Measurements from ENCODE around the gene CCDC187. TPM values are rescaled to one million over a fixed set of nuclear protein-coding genes. Genes with fewer than 3 reads are reported as not detected.

The CCDC187 gene
- total RNA-seq, 1 donor: under 0.01 TPM

DNA sequence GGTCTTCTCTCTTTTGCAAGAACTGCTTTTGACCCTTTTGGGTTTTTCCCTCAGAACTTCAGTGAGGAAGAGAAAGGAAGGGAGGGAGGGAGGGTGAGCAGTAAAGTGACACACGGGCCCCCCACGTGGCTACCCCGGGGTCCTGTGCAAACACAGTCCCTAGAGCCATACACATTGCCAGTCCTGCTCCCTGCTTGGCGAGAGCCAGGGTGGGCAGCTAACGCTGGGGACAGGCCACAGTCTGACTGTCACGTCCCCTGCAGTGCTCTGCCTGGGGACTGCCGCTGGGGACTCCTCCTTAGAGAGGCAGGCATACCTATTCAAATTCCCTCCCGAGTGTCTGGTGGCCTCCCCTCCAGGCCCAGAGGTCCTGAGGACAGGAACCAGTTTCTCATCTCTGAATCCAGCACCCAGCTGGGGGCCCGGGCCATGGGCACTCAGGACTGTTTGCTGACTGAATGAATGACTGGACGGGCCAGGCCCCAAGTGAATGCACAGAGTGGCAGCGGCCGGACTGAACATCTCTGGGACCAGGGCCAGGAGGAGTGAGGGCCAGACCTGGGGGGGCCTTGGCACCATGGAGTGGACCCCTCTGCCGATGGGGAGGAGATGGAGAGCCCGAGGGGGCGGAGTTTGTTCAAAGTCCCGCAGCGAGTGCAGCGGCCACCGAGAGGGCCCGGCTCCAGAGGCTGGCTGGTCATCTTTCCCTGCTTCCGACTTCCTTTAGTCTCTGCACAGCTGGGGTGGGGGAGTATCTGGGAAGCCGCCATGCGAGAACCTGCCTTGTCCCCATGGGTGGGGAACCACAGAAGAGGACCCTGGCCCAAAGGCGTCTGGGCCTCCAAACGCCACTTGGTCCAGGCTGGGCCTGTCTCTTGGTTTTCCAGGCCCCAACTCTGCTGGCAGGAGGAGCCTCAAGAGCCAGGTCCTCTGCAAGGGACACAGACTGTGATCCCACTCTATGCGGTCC is 5.8 kb downstream of the CCDC187 start:
- DNase-seq (ENCODE audit: low read depth): no peak
- TF ChIP-seq CTCF (IDR thresholded peaks at IDR 0.05; ENCODE audit: insufficient read depth, low read depth, low read length): no peak
- no peak overlapping the region for H3K4me3 ChIP-seq (ENCODE audit: low read depth, low read length)

DNA sequence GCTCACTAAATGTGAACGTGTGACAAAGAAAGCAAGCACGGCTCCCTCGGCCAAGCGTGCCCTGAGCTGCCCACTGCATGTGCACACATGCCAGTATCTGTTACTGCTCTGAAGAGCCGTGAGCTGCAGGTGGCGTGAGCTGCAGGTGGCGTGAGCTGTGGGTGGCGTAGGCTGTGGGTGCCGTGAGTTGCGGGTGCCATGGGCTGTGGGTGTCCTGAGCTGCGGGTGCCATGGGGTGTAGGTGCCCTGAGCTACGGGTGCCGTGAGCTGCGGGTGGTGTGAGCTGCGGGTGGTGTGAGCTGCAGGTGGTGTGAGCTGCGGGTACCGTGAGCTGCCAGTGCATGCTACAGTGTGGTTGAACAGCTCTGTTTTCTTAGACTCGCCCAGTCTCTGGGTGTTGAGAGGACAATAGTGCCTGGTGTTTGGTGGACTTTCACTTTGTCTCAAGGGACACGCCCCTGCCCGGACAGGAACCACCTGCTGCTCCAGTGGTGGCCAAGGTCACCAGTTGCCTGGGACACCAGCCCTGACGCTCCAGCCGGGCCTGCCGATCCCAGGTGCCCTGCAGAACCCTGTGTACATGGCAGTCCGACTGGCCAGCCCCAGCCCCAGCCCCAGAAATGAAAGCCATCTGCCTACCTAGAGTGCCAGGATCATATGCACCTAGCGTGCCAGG is 6.7 kb downstream of the CCDC187 start:
- no peak overlapping the region for H3K4me3 ChIP-seq (ENCODE audit: low read depth, low read length)
- DNase-seq (ENCODE audit: low read depth): no peak
- TF ChIP-seq CTCF (IDR thresholded peaks at IDR 0.05; ENCODE audit: insufficient read depth, low read depth, low read length): no peak

- no peak for DNase-seq (ENCODE audit: low read depth)
- H3K4me3 ChIP-seq (ENCODE audit: low read depth, low read length): no peak overlapping the region
- TF ChIP-seq CTCF (IDR thresholded peaks at IDR 0.05; ENCODE audit: insufficient read depth, low read depth, low read length): no peak
These were observed 7.4 kb downstream of the CCDC187 start for GRCh38 chr9:136296434-136297015.

DNA sequence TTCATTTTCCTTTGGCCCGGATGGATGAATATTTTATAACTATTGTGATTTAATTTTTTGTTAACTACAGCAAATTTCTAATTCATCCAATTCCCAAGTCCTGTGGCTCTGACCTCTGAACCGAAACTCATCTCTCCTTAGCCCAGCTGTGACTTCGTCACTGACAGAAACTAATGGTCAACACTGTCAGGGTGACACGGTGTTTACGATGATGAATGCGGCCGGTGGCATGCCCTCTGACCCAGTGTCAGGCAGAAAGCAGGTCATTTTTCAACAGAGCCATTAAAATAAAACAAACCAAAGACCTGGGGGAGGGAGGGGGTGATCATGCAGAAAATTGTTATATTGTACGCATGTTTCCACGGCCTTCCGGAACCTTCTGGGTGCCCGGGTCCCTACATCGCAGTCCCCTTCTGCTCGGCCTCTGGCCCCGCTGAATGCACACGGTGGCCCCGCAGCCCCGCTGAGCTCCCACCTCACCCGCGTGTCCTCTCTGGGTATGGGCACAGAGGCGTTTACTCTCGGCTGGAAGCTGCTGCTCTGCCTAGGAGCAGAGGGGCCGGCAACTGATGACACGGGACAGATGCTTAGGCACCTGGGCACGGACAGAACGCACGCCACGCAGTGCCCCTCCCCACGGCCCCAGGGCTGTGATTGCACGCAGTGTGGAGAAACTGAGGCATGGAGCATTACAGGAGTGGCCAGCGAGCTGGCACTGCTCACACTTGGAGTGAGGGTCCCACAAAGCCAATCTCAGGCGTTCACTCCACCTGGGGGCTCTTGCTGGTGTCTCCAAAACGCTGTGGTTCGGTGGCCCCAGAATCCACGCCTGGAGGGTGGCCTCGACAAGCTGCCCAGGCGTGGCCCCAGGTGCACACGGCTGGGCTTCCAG is 8.1 kb downstream of the CCDC187 start:
- H3K4me3 ChIP-seq (ENCODE audit: low read depth, low read length): no peak overlapping the region
- no peak for TF ChIP-seq CTCF (IDR thresholded peaks at IDR 0.05; ENCODE audit: insufficient read depth, low read depth, low read length)
- DNase-seq (ENCODE audit: low read depth): no peak

DNA sequence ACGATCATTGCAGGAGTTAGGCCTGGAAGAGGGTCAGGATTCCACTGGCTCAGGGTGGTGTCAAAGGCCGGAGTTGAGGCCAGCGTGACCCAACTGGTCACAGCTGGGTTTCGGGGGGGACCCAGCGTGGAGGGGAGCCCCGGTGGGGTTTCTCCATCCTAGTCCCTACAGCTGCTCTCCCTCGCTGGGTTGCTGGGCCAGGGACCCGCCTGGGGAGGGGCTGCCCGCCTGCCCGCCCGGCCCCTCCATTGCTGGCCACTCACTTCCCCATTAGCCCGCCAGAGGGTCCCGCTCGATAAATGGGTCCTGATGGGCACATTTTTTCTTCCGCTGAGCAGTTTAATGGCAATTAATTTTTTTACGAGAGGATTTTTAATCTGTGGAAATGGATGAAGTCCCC is 8.8 kb downstream of the CCDC187 start:
- TF ChIP-seq CTCF (IDR thresholded peaks at IDR 0.05; ENCODE audit: insufficient read depth, low read depth, low read length): no peak
- DNase-seq (ENCODE audit: low read depth): no peak
- no peak overlapping the region for H3K4me3 ChIP-seq (ENCODE audit: low read depth, low read length)

DNA sequence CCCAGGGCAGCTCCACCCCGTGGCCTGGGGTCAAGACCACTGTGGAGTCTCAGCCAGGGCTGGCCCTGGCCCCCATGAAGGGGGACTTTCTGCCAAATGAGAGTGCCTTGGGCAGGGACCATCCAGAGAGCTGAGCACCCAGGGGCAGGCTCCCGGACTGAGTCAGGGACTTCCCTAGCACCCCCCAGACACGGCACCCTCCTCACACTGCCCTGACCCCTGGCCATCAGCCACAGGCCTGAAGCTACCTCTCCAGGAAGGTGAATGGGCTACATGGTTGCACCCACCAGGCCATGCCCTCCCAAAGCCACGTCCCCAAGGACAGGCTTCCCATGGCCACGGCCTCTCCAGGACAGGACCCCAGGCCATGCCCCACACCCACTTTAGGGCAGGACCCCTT is 9.5 kb downstream of the CCDC187 start:
- TF ChIP-seq CTCF (IDR thresholded peaks at IDR 0.05; ENCODE audit: insufficient read depth, low read depth, low read length): no peak
- no peak overlapping the region for H3K4me3 ChIP-seq (ENCODE audit: low read depth, low read length)
- DNase-seq (ENCODE audit: low read depth): no peak

All from fibroblast of villous mesenchyme (primary cell).